ENCODE results near the gene RABGAP1L. TPM values are rescaled to one million over a fixed set of nuclear protein-coding genes. Genes with fewer than 3 reads are reported as not detected.
A peak's percentile ranks its signal among the peaks of the same experiment; 100 is the strongest.

Gene RABGAP1L
- total RNA-seq, 2 experiments from 2014 or later = 59.8 to 67.6 TPM

- peak overlapping the region; percentile 95 for H3K27ac Mint-ChIP-seq
Measured at GRCh38 chr1:174963529-174964125, 804.3 kb downstream of the RABGAP1L start.

GRCh38 chr1:174964261-174964971 is 805.1 kb downstream of the RABGAP1L start:
- ATAC-seq (ENCODE audit: poor library complexity) = peak; percentile 70
- no peaks in the 10 kb centered on the region for H3K9me3 ChIP-seq (ENCODE audit: control insufficient read depth in 1 of 2, insufficient read depth in 1 of 2, low read length in 2 of 2)
- H3K9me3 Mint-ChIP-seq = no peaks in the 10 kb centered on the region
- no peaks in the 10 kb centered on the region for H3K27me3 ChIP-seq (ENCODE audit: control insufficient read depth in 1 of 2, insufficient read depth in 2 of 2, low read length in 2 of 2)
- DNase-seq = peak in 5 of 14 experiments; percentile 34 to 89 (median 76)
- no peaks in the 10 kb centered on the region for H3K27me3 Mint-ChIP-seq
- peak overlapping the region; percentile 95 for H3K27ac Mint-ChIP-seq
- CTCF ChIA-PET = interaction anchor here (1.0 to 4.5 kb wide), 8 partner anchors 12 to 165 kb away, joined by 3 to 25 read pairs (median 5); no protein-coding TSS in a partner anchor
- peaks cover 2% of the 10 kb centered on the region for H3K36me3 ChIP-seq (ENCODE audit: insufficient read depth, low read length)
- H3K27ac ChIP-seq (ENCODE audit: low read depth in 1 of 2, low read length in 2 of 2) = peak overlapping the region; percentile 76 to 88
- H3K4me3 ChIP-seq (ENCODE audit: low read length) = peak overlapping the region; percentile 47
- no peak for TF ChIP-seq CTCF (IDR thresholded peaks at IDR 0.05)
- H3K4me3 Mint-ChIP-seq = peak overlapping the region; percentile 85
- POLR2A ChIA-PET = interaction anchor here (0.6 to 10.4 kb wide), 12 partner anchors 10 to 1243 kb away, joined by 3 to 338 read pairs (median 8); partner anchors contain the start of genes CACYBP, GAS5, MRPS14 and ZBTB37
- intact Hi-C loops (cut with DNase I, micrococcal nuclease) = loop anchor here (1.0 to 5.0 kb wide), 2 partner anchors 33 to 35 kb away; partner anchors contain the start of gene CACYBP (in 2 of the 2)
- peaks cover 56% of the 10 kb centered on the region for H3K4me1 Mint-ChIP-seq (ENCODE audit: low read depth)
- H3K36me3 Mint-ChIP-seq (ENCODE audit: low read depth) = peaks cover 5% of the 10 kb centered on the region
- peaks cover 33% of the 10 kb centered on the region for H3K4me1 ChIP-seq (ENCODE audit: insufficient read depth, low read length)

More at GRCh38 chr1:174963529-174964125, 804.3 kb downstream of the RABGAP1L start:
- Histone ChIP-seq H3K9me3 (ENCODE audit: control insufficient read depth in 1 of 2, insufficient read depth in 1 of 2, low read length in 2 of 2) (no peaks in the 10 kb centered on the region), H3K36me3 (ENCODE audit: insufficient read depth, low read length) (no peaks in the 10 kb centered on the region), H3K27me3 (ENCODE audit: control insufficient read depth in 1 of 2, insufficient read depth in 2 of 2, low read length in 2 of 2) (no peaks in the 10 kb centered on the region), H3K27ac (ENCODE audit: low read depth in 1 of 2, low read length in 2 of 2) (peak overlapping the region; percentile 76 to 88), H3K4me3 (ENCODE audit: low read length) (no peak overlapping the region), H3K4me1 (ENCODE audit: insufficient read depth, low read length) (peaks cover 26% of the 10 kb centered on the region)
- POLR2A ChIA-PET = interaction anchor here (0.8 to 10.4 kb wide), 11 partner anchors 9 to 1096 kb away, joined by 3 to 338 read pairs (median 9); partner anchors contain the start of genes CACYBP, GAS5, MRPS14 and ZBTB37
- H3K27me3 Mint-ChIP-seq = no peaks in the 10 kb centered on the region
- H3K9me3 Mint-ChIP-seq = no peaks in the 10 kb centered on the region
- ATAC-seq (ENCODE audit: poor library complexity) (no peak), DNase-seq (peak in 2 of 14 experiments; percentile 50 to 55)
- CTCF ChIA-PET = interaction anchor here (1.0 to 4.5 kb wide), 6 partner anchors 13 to 164 kb away, joined by 3 to 25 read pairs (median 4); no protein-coding TSS in a partner anchor
- peaks cover under 1% of the 10 kb centered on the region for H3K36me3 Mint-ChIP-seq (ENCODE audit: low read depth)
- peak overlapping the region; percentile 54 for H3K4me3 Mint-ChIP-seq
- intact Hi-C loops (cut with DNase I, micrococcal nuclease) = loop anchor here (1.0 to 5.0 kb wide), 2 partner anchors 34 to 36 kb away; partner anchors contain the start of gene CACYBP (in 2 of the 2)
- no peak for TF ChIP-seq CTCF (IDR thresholded peaks at IDR 0.05)
- H3K4me1 Mint-ChIP-seq (ENCODE audit: low read depth) = peaks cover 48% of the 10 kb centered on the region

- Histone ChIP-seq H3K9me3 (ENCODE audit: control insufficient read depth in 1 of 2, insufficient read depth in 1 of 2, low read length in 2 of 2) (no peaks in the 10 kb centered on the region), H3K36me3 (ENCODE audit: insufficient read depth, low read length) (peaks cover 5% of the 10 kb centered on the region), H3K27me3 (ENCODE audit: control insufficient read depth in 1 of 2, insufficient read depth in 2 of 2, low read length in 2 of 2) (no peaks in the 10 kb centered on the region), H3K4me3 (ENCODE audit: low read length) (peak overlapping the region; percentile 47), H3K4me1 (ENCODE audit: insufficient read depth, low read length) (peaks cover 38% of the 10 kb centered on the region), H3K27ac (ENCODE audit: low read depth in 1 of 2, low read length in 2 of 2) (peak overlapping the region; percentile 76 to 88)
- ATAC-seq (ENCODE audit: poor library complexity) = peak; percentile 43
- TF ChIP-seq CTCF (IDR thresholded peaks at IDR 0.05) = no peak
- DNase-seq = peak in 7 of 14 experiments; percentile 3 to 74 (median 33)
- H3K27me3 Mint-ChIP-seq = no peaks in the 10 kb centered on the region
- CTCF ChIA-PET = interaction anchor here (1.1 to 4.5 kb wide), 7 partner anchors 12 to 165 kb away, joined by 3 to 25 read pairs (median 6); no protein-coding TSS in a partner anchor
- peak overlapping the region; percentile 95 for H3K27ac Mint-ChIP-seq
- H3K4me1 Mint-ChIP-seq (ENCODE audit: low read depth) = peaks cover 61% of the 10 kb centered on the region
- H3K9me3 Mint-ChIP-seq = no peaks in the 10 kb centered on the region
- intact Hi-C loops (cut with DNase I, micrococcal nuclease) = loop anchor here (1.0 to 5.0 kb wide), 7 partner anchors 16 to 168 kb away; partner anchors contain the start of gene CACYBP (in 2 of the 2)
- peak overlapping the region; percentile 85 for H3K4me3 Mint-ChIP-seq
- H3K36me3 Mint-ChIP-seq (ENCODE audit: low read depth) = peaks cover 5% of the 10 kb centered on the region
- POLR2A ChIA-PET = interaction anchor here (1.0 to 10.4 kb wide), 15 partner anchors 11 to 165 kb away, joined by 3 to 338 read pairs (median 9); partner anchors contain the start of genes CACYBP and MRPS14
Measured at GRCh38 chr1:174964972-174965361, 805.6 kb downstream of the RABGAP1L start.

All from CD4-positive, alpha-beta T cell (primary cell).